HepG2 (cell line): ENCODE results near the gene DOCK1. TPM values are rescaled to one million over a fixed set of nuclear protein-coding genes. Genes with fewer than 3 reads are reported as not detected.

Experiments used
- ATAC-seq: fragments of 200-7000 bp; cut with Tn5 transposase; 3 replicates; pipeline ENCODE4 v1.9.1; 2020; ENCODE audit warnings: mild to moderate bottlenecking, moderate library complexity
- BruUV-seq: library from RNA; stranded (reverse); fragments of 400-500 nt; replicated peaks from 2 replicates; lab custom pipeline; 2021; lab: Mats Ljungman, UMichigan
- CTCF ChIA-PET: fragments of 300-600 bp; formaldehyde crosslinking; extraction: SDS; loops from one replicate; lab custom pipeline; 2021; ENCODE audit warnings: low total read pairs, inconsistent platforms, low intra/inter-chr PET ratio; lab: Yijun Ruan, JAX
- POLR2A ChIA-PET: fragments of 350-600 bp; sonication (Branson Sonifier 250); formaldehyde crosslinking; loops from one replicate; lab custom pipeline; 2020; ENCODE audit warnings: antibody characterized with exemption, inconsistent platforms; lab: Yijun Ruan, JAX
- DNase-seq: peaks from one replicate; pipeline ENCODE4 v3.0.0-alpha.2; 2015; ENCODE audit warnings: low spot score
- FAIRE-seq: peaks from 3 replicates; lab custom pipeline; 2011; peaks lifted over from hg19 to GRCh38; lab: Jason Lieb, UNC
- H2AFZ ChIP-seq: one replicate; pipeline ENCODE4 v1.6.1; 2011; ENCODE audit warnings: low read length, inconsistent platforms
- H3K27ac ChIP-seq: fragments of 300-600 bp; 3 replicates; pipeline ENCODE4 v1.8.0; 2011; ENCODE audit warnings: mixed run types, mild to moderate bottlenecking, mixed read lengths, low read length, inconsistent platforms; ENCODE audit not compliant: insufficient read depth; ENCODE audit errors: extremely low read length
- H3K27me3 ChIP-seq, 2 experiments: fragments of 200-600 bp in 1 of 2; 2 replicates in 1 of 2; 3 replicates in 1 of 2; pipeline versions ENCODE4 v1.6.0 to v1.8.0; 2011; ENCODE audit warnings: low read length in 2 of 2, mild to moderate bottlenecking in 2 of 2, moderate library complexity in 2 of 2, inconsistent platforms in 1 of 2; ENCODE audit not compliant: insufficient read depth in 2 of 2, control insufficient read depth in 1 of 2
- H3K36me3 ChIP-seq, 2 experiments: fragments of 200-600 bp in 1 of 2; replicated peaks in 1 of 2; 2 replicates in 1 of 2; 3 replicates in 1 of 2; pipeline versions ENCODE4 v1.5.1 to v1.8.0; 2011; ENCODE audit warnings: low read length in 2 of 2, inconsistent platforms in 1 of 2; ENCODE audit not compliant: insufficient read depth in 2 of 2, control insufficient read depth in 1 of 2
- H3K4me1 ChIP-seq: 2 replicates; pipeline ENCODE4 v1.5.1; 2012; ENCODE audit warnings: low read length, inconsistent platforms; ENCODE audit not compliant: insufficient read depth
- H3K4me2 ChIP-seq: 2 replicates; pipeline ENCODE4 v1.6.0; 2011; ENCODE audit warnings: low read depth, low read length, inconsistent platforms
- H3K4me3 ChIP-seq, 3 experiments: fragments of 200-600 bp in 1 of 3; sonication (generic), shearing (Covaris generic) in 1 of 3; replicated peaks in 1 of 3; 2 replicates each; pipeline ENCODE4 v1.5.1; 2011 to 2016; ENCODE audit warnings: low read length in 3 of 3, inconsistent platforms in 2 of 3, low read depth in 2 of 3, mild to moderate bottlenecking in 2 of 3, control low read depth in 1 of 3, mixed read lengths in 1 of 3; ENCODE audit not compliant: insufficient read depth in 1 of 3
- H3K79me2 ChIP-seq: one replicate; pipeline ENCODE4 v1.6.1; 2011; ENCODE audit warnings: low read length, inconsistent platforms; ENCODE audit not compliant: insufficient read depth
- H3K9ac ChIP-seq: 2 replicates; pipeline ENCODE4 v1.6.0; 2011; ENCODE audit warnings: mild to moderate bottlenecking, low read depth, low read length, inconsistent platforms; ENCODE audit not compliant: insufficient read depth
- H3K9me3 ChIP-seq: 2 replicates; pipeline ENCODE4 v1.5.1; 2012; ENCODE audit warnings: mild to moderate bottlenecking, low read length
- H4K20me1 ChIP-seq: 2 replicates; pipeline ENCODE4 v1.6.0; 2011; ENCODE audit warnings: inconsistent platforms, mild to moderate bottlenecking, low read length, moderate library complexity; ENCODE audit not compliant: insufficient read depth
- CHD4 ChIP-seq: fragments of 200-600 bp; sonication (generic); IDR thresholded peaks from 2 replicates; pipeline ENCODE4 v1.7.0; 2017; ENCODE audit warnings: mild to moderate bottlenecking, low read length, borderline replicate concordance
- CREB1 ChIP-seq, 2 experiments: fragments of 450-650 bp in 1 of 2; IDR thresholded peaks; 2 replicates each; pipeline ENCODE4 v1.6.1; 2016 to 2017; ENCODE audit warnings: control low read depth in 1 of 2, mild to moderate bottlenecking in 1 of 2, missing compliant biosample characterization in 1 of 2, missing genetic modification characterization in 1 of 2
- HNRNPH1 ChIP-seq: fragments of 200-400 bp; formaldehyde crosslinking; optimal IDR thresholded peaks from 2 replicates; pipeline ENCODE3; 2017; ENCODE audit warnings: mild to moderate bottlenecking, low read depth, low read length
- HNRNPL ChIP-seq: fragments of 200-400 bp; formaldehyde crosslinking; IDR thresholded peaks from 2 replicates; pipeline ENCODE4 v1.6.1; 2017; ENCODE audit warnings: mild to moderate bottlenecking, low read depth, low read length
- KDM4B ChIP-seq: sonication (generic); formaldehyde crosslinking; IDR thresholded peaks from 2 replicates; pipeline ENCODE4 v1.4.0; 2020; ENCODE audit warnings: missing genetic modification reagents
- MEIS1 ChIP-seq: sonication (generic); formaldehyde crosslinking; IDR thresholded peaks from 2 replicates; pipeline ENCODE4 v1.9.0; 2021; ENCODE audit warnings: mild to moderate bottlenecking, missing genetic modification reagents, moderate library complexity, borderline replicate concordance
- MTA1 ChIP-seq: sonication (generic); formaldehyde crosslinking; IDR thresholded peaks from 2 replicates; pipeline ENCODE4 v1.4.0; 2020; ENCODE audit warnings: missing genetic modification reagents, mild to moderate bottlenecking, borderline replicate concordance
- NFKBIZ ChIP-seq: IDR thresholded peaks from 2 replicates; pipeline ENCODE4 v1.6.1; 2018; ENCODE audit warnings: missing genetic modification reagents, missing compliant biosample characterization
- NPAS2 ChIP-seq: sonication (generic); formaldehyde crosslinking; IDR thresholded peaks from 2 replicates; pipeline ENCODE4 v1.8.0; 2022; ENCODE audit warnings: mild to moderate bottlenecking, missing genetic modification reagents, borderline replicate concordance
- TCF7 ChIP-seq: sonication (generic); IDR thresholded peaks from 2 replicates; pipeline ENCODE4 v1.6.1; 2016; ENCODE audit warnings: antibody characterized with exemption, low read depth
- XBP1 ChIP-seq: sonication (generic); formaldehyde crosslinking; IDR thresholded peaks from 2 replicates; pipeline ENCODE4 v1.5.0; 2020; ENCODE audit warnings: missing genetic modification reagents
- ZFP37 ChIP-seq: sonication (generic); formaldehyde crosslinking; IDR thresholded peaks from 2 replicates; pipeline ENCODE4 v1.4.0; 2020; ENCODE audit warnings: missing genetic modification reagents, borderline replicate concordance
- ZFP41 ChIP-seq: sonication (generic); formaldehyde crosslinking; IDR thresholded peaks from 2 replicates; pipeline ENCODE4 v1.4.0; 2020; ENCODE audit warnings: mild to moderate bottlenecking, missing genetic modification reagents, borderline replicate concordance
- ZNF761 ChIP-seq: sonication (generic); formaldehyde crosslinking; conservative IDR thresholded peaks from 2 replicates; pipeline ENCODE4 v1.4.0; 2020; ENCODE audit warnings: mild to moderate bottlenecking, missing genetic modification reagents
- ZSCAN9 ChIP-seq: IDR thresholded peaks from 2 replicates; pipeline ENCODE4 v1.6.1; 2016; ENCODE audit warnings: borderline replicate concordance
- WGBS: methylation state at CpG from one replicate; pipeline ENCODE4 v1.1.6; 2017; ENCODE audit warnings: low lambda C conversion rate; 5-methylcytosine and 5-hydroxymethylcytosine counted together
- in situ Hi-C: cut with HindIII; loops from 2 replicates; pipeline ENCODE4 v1.10.0; 2017; ENCODE audit warnings: low pct_unique_long_range_greater_than_20kb; ENCODE audit not compliant: extremely low pct_ligation_motif_present
- intact Hi-C: fragments of 100-400 bp; cut with micrococcal nuclease; formaldehyde crosslinking; loops from one replicate; pipeline ENCODE4 v1.10.0; 2022; ENCODE audit not compliant: unreplicated experiment
- polyA plus RNA-seq, 8 experiments: library from polyadenylated mRNA; depleted of rRNA in 3 of 8; stranded (reverse) in 7 of 8; unstranded in 1 of 8; fragments of >200 nt; fragmentation: Illumina TruSeq in 4 of 8; extraction: Trizol in 4 of 8; gene quantifications; 2 replicates each; pipeline versions ENCODE4 v1.2.1 to v1.2.3, GENCODE V29; 2011 to 2016; ENCODE audit warnings: low read depth in 4 of 8, missing spikeins in 1 of 8, mixed read lengths in 1 of 8; ENCODE audit not compliant: insufficient read depth in 1 of 8
- total RNA-seq, 5 experiments: library from RNA; depleted of rRNA; stranded (reverse); fragments of >200 nt; fragmentation: Illumina TruSeq; extraction: Trizol; gene quantifications; 2 replicates each; pipeline ENCODE4 v1.2.3, GENCODE V29; 2016; ENCODE audit warnings: low read depth in 1 of 5
- TF ChIP-seq, protein P1 (sequence below), 2 experiments: sonication (generic) in 1 of 2; formaldehyde crosslinking in 1 of 2; IDR thresholded peaks; 2 replicates each; pipeline versions ENCODE4 v1.4.0 to v1.6.1; 2018 to 2020; ENCODE audit warnings: missing genetic modification reagents in 2 of 2, borderline replicate concordance in 1 of 2, low read depth in 1 of 2, mild to moderate bottlenecking in 1 of 2, missing biosample characterization in 1 of 2
- TF ChIP-seq, protein P2 (sequence below): sonication (generic); formaldehyde crosslinking; conservative IDR thresholded peaks from 2 replicates; pipeline ENCODE4 v1.5.0; 2020; ENCODE audit warnings: missing genetic modification reagents

Gene DOCK1
- total and polyA plus RNA-seq, 2 of the 13 experiments (the other 11 are each of a cell fraction or from before 2014, with no cell fraction given): 8.3 to 25.5 TPM

DNA sequence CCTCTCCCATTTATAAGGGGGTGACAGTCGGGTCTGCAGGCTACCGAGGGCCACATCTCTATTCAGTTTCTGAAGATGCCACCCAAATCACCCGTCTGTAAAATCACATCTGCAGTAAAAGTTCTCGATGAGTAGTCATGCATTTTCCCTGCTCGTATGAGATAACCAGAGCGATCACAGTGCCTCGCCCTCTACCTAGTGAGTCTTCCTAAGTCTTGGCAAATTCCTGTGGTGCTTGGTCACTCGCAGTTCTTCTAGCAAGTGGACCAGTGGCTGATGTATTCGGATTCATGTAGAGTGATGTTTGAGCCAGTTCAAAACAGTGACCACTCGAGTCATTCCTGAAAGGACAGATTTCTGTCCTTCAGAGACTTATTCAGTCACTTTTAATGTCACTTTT lies 246.3 kb downstream of the DOCK1 start:
- Histone ChIP-seq H3K27ac (no peak overlapping the region), H4K20me1 (no peaks in the 10 kb centered on the region), H2AFZ (no peak overlapping the region), H3K4me2 (no peak overlapping the region), H3K36me3 (0 out of 5 replicates have a peak, but pooled peaks cover 0 to 3% of the 10 kb centered on the region in 2 experiments), H3K9me3 (no peaks in the 10 kb centered on the region), H3K27me3 (no peaks in the 10 kb centered on the region), H3K4me3 (no peak overlapping the region), H3K4me1 (0 out of 2 replicates have a peak, but pooled peaks cover 5% of the 10 kb centered on the region), H3K79me2 (no peaks in the 10 kb centered on the region), H3K9ac (no peak overlapping the region)
- no TSS peak for BruUV-seq
- intact Hi-C loops (no loop called here), in situ Hi-C loops (no loop called here)
- no peak for DNase-seq
- ChIA-PET CTCF (no interaction called here), POLR2A (no interaction called here)
- TF ChIP-seq HNRNPH1: no peak
- no peak for TF ChIP-seq CHD4
- no peak for TF ChIP-seq NPAS2 (CRISPR knock-in tag)
- TF ChIP-seq KDM4B: no peak
- no peak for TF ChIP-seq ZFP37 (CRISPR knock-in tag)
- no peak for TF ChIP-seq ZNF761 (CRISPR knock-in tag)
- TF ChIP-seq, protein P1, sequence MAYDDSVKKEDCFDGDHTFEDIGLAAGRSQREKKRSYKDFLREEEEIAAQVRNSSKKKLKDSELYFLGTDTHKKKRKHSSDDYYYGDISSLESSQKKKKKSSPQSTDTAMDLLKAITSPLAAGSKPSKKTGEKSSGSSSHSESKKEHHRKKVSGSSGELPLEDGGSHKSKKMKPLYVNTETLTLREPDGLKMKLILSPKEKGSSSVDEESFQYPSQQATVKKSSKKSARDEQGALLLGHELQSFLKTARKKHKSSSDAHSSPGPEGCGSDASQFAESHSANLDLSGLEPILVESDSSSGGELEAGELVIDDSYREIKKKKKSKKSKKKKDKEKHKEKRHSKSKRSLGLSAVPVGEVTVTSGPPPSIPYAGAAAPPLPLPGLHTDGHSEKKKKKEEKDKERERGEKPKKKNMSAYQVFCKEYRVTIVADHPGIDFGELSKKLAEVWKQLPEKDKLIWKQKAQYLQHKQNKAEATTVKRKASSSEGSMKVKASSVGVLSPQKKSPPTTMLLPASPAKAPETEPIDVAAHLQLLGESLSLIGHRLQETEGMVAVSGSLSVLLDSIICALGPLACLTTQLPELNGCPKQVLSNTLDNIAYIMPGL (CRISPR knock-in tag; IDR thresholded peaks at IDR 0.05; ENCODE audit: borderline replicate concordance in 1 of 2, low read depth in 1 of 2): no peak
- TF ChIP-seq NFKBIZ: no peak
- TF ChIP-seq TCF7: no peak
- TF ChIP-seq XBP1 (CRISPR knock-in tag): no peak
- no peak for TF ChIP-seq ZSCAN9 (CRISPR knock-in tag)
- no peak for TF ChIP-seq CREB1 (IDR thresholded peaks at IDR 0.05)
- TF ChIP-seq CREB1 (CRISPR knock-in tag; IDR thresholded peaks at IDR 0.05): no peak
- no peak for TF ChIP-seq MEIS1 (CRISPR knock-in tag)
- TF ChIP-seq MTA1 (CRISPR knock-in tag): no peak
- no peak for TF ChIP-seq ZFP41 (CRISPR knock-in tag)
- no peak for TF ChIP-seq HNRNPL
- TF ChIP-seq, protein P2, sequence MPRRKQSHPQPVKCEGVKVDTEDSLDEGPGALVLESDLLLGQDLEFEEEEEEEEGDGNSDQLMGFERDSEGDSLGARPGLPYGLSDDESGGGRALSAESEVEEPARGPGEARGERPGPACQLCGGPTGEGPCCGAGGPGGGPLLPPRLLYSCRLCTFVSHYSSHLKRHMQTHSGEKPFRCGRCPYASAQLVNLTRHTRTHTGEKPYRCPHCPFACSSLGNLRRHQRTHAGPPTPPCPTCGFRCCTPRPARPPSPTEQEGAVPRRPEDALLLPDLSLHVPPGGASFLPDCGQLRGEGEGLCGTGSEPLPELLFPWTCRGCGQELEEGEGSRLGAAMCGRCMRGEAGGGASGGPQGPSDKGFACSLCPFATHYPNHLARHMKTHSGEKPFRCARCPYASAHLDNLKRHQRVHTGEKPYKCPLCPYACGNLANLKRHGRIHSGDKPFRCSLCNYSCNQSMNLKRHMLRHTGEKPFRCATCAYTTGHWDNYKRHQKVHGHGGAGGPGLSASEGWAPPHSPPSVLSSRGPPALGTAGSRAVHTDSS (CRISPR knock-in tag): no peak
- no peak for FAIRE-seq
- ATAC-seq: no peak
- WGBS: 97% methylated on average over 10 of the region's 10 CpGs
